BLaER1 treated with 17β-estradiol and CSF1 and Interleukin-3, amounts not matched to agents 10 nM and 100 nM (cell line): Measurements from ENCODE around the gene ARID5B.

ENCODE experiments used
- H3K27ac ChIP-seq, 11 experiments: shearing (Covaris generic); formaldehyde crosslinking; 2 replicates each; pipeline ENCODE4 v1.8.1; 2022
- H3K27me3 ChIP-seq, 11 experiments: shearing (Covaris generic); formaldehyde crosslinking; 2 replicates each; pipeline ENCODE4 v1.8.1; 2022
- H3K36me3 ChIP-seq, 11 experiments: shearing (Covaris generic); formaldehyde crosslinking; 2 replicates each; pipeline ENCODE4 v1.8.1; 2022
- H3K4me1 ChIP-seq, 10 experiments: shearing (Covaris generic); formaldehyde crosslinking; 2 replicates each; pipeline ENCODE4 v1.8.1; 2022
- H3K4me2 ChIP-seq, 11 experiments: shearing (Covaris generic); formaldehyde crosslinking; 2 replicates each; pipeline ENCODE4 v1.8.1; 2022
- H3K4me3 ChIP-seq, 10 experiments: shearing (Covaris generic); formaldehyde crosslinking; 2 replicates each; pipeline ENCODE4 v1.8.1; 2022
- H3K9ac ChIP-seq, 11 experiments: shearing (Covaris generic); formaldehyde crosslinking; 2 replicates each; pipeline ENCODE4 v1.8.1; 2022
- H3K9me3 ChIP-seq, 11 experiments: shearing (Covaris generic); formaldehyde crosslinking; replicated peaks in 1 of 11; 2 replicates each; pipeline ENCODE4 v1.8.1; 2022
- H4K20me1 ChIP-seq, 11 experiments: shearing (Covaris generic); formaldehyde crosslinking; 2 replicates each; pipeline ENCODE4 v1.8.1; 2022
- Cebpa-rat ChIP-seq, 11 experiments: shearing (Covaris generic); IDR thresholded peaks; 2 replicates each; pipeline ENCODE4 v1.8.1; 2022

Gene ARID5B

DNA sequence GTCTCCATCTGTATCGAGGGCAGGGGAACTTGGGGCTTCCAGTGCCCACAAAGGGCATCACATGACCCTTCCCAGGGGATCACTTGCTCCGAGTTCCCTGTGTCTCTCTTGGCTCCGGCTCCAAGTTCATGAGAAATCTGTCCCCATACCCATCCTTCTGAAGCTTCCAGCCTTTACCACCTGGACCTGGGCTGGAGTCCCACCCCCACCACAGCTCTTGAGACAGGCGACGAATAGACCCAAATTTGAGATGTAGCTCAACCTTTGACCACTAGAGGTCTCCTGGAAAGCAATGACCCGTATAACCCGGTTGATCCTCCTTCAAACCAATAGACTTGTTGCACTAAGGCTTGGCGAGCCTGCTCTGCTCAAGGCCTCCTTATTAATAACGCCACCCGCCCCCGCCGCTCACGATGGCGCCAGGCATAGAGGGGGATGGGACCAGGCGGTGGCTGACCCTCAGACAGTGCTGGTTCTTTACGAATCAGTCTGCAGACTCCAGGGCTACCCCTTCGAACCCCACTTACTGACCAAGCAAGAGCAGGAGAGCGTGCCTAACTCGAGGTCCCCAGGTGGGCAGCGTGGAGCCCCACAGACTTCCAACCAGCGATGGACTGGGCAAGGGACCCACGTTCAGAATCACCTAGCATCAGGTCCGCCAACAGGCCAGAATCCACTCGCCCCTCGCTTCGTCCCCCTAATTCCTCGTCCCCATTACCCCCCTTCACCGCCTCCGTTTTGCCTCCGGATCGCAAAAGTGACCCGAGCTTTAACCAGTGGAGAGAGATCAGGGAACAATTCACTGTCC lies 4.4 kb upstream of the ARID5B start:
- H3K4me1 ChIP-seq = peaks cover 25 to 36% (median 33%) of the 10 kb centered on the region in 10 experiments
- no peaks in the 10 kb centered on the region for H3K27me3 ChIP-seq
- no peak for TF ChIP-seq Cebpa-rat (IDR thresholded peaks at IDR 0.05)
- H4K20me1 ChIP-seq = no peaks in the 10 kb centered on the region; a peak in 1 of 22 replicates
- H3K4me2 ChIP-seq = peak overlapping the region; percentile 85 to 99 (median 92)
- no peaks in the 10 kb centered on the region for H3K36me3 ChIP-seq
- peak overlapping the region; percentile 45 to 93 (median 79) for H3K4me3 ChIP-seq
- H3K9ac ChIP-seq = peak overlapping the region; percentile 96 to 100 (median 99)
- peak overlapping the region; percentile 96 to 100 (median 99) for H3K27ac ChIP-seq
- H3K9me3 ChIP-seq = no peaks in the 10 kb centered on the region

DNA sequence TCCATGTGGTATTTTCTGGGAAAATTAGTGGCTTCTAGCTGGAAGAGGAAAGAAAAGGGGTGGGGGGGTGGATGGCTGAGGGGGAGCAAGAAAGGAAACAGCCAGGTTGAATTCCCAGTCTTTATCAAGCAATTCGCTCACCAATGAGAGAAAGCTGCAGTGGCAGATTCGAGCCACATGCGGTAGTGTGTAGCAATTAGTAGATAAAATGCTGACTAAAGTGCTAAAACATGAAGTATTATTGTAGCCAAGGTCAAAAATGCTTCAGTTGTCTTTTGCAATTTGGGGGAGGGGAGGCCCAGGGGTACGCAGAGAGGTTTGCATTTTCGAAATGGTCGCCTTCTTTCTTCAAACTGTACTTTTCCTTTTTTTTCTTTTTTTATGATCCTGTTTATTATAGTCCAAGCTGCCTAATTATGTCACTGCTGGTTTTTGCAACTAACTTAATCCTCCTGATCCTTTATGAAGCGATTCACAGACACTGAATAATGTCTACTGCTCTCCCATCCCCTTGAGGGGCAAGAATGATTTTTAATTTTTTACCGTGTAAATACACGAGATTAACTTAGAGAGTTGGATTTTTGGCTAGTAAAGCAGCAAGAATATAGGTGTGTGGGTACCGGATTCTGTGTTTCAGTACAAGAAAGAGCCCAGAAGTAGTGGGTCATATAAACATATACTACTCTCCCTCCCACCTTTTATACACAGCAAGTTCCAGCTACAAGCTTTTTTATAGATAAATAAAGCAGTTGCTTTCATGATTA lies 3.6 kb upstream of the ARID5B start:
- no peak; a peak in 1 of 22 replicates for TF ChIP-seq Cebpa-rat (IDR thresholded peaks at IDR 0.05)
- Histone ChIP-seq H3K27ac (peak overlapping the region; percentile 96 to 100 (median 99)), H3K27me3 (no peaks in the 10 kb centered on the region), H3K4me3 (peak overlapping the region; percentile 73 to 98 (median 87); a peak in 19 of 20 replicates), H3K9ac (peak overlapping the region; percentile 96 to 100 (median 99)), H4K20me1 (no peaks in the 10 kb centered on the region; a peak in 1 of 22 replicates), H3K36me3 (no peaks in the 10 kb centered on the region), H3K4me1 (peaks cover 25 to 36% (median 33%) of the 10 kb centered on the region in 10 experiments), H3K4me2 (peak overlapping the region; percentile 85 to 99 (median 92)), H3K9me3 (no peaks in the 10 kb centered on the region)

DNA sequence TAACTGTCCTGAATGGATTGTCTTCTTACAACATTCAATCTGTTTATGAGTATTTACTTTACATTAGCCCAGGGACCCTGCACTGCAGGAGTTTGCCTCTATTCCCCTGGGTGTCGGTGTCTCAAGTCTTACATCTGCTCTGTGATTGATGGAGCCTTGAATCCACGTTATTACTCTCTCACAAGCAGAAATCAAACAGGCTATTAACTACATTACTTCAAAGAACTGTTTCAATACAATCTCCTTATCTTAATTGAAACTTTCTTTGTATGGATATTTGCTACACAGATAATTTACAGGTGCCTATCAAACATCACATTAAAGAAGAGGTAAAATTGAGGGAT lies 3.1 kb upstream of the ARID5B start:
- Histone ChIP-seq H3K4me1 (peaks cover 25 to 36% (median 33%) of the 10 kb centered on the region in 10 experiments), H3K4me2 (peak overlapping the region; percentile 85 to 99 (median 92)), H4K20me1 (no peaks in the 10 kb centered on the region; a peak in 1 of 22 replicates), H3K27me3 (no peaks in the 10 kb centered on the region), H3K9ac (peak overlapping the region; percentile 96 to 100 (median 99)), H3K36me3 (no peaks in the 10 kb centered on the region), H3K4me3 (peak overlapping the region; percentile 73 to 98 (median 87); a peak in 15 of 20 replicates), H3K27ac (peak overlapping the region; percentile 96 to 100 (median 99); a peak in 21 of 22 replicates), H3K9me3 (no peaks in the 10 kb centered on the region)
- TF ChIP-seq Cebpa-rat (IDR thresholded peaks at IDR 0.05) = peak in 1 of 11 experiments; percentile 41; a peak in 1 of 22 replicates

DNA sequence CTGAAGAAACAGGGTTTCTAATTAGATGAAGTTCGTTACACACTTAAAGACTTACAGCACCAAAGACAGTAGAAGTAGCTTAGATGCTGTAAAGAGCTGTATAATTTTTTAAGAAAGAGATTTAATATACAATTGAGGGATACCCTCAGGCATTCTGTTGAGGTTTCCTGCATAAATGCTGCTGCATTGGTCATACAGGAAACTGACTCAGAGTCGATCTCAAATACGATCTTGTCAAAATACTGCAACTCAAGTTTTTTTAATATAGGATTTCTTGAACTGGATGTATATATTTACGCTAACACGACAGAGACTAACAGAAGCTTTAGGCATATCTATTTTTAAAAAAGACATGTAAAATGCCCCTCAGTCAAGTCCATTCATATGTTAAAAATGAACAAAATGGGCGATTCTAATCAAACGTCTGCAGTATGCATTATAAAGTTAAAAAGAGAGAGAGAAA lies 2.4 kb upstream of the ARID5B start:
- H3K4me3 ChIP-seq = peak overlapping the region; percentile 73 to 98 (median 87)
- H3K36me3 ChIP-seq = no peaks in the 10 kb centered on the region
- peak overlapping the region; percentile 96 to 100 (median 99) for H3K9ac ChIP-seq
- H3K27ac ChIP-seq = peak overlapping the region; percentile 96 to 100 (median 99)
- H3K27me3 ChIP-seq = no peaks in the 10 kb centered on the region
- TF ChIP-seq Cebpa-rat (IDR thresholded peaks at IDR 0.05) = no peak
- peaks cover 25 to 36% (median 33%) of the 10 kb centered on the region in 10 experiments for H3K4me1 ChIP-seq
- H4K20me1 ChIP-seq = peaks cover 0 to 2% (median 0%) of the 10 kb centered on the region in 11 experiments; a peak in 3 of 22 replicates
- H3K4me2 ChIP-seq = peak overlapping the region; percentile 85 to 99 (median 92)
- H3K9me3 ChIP-seq = no peaks in the 10 kb centered on the region

DNA sequence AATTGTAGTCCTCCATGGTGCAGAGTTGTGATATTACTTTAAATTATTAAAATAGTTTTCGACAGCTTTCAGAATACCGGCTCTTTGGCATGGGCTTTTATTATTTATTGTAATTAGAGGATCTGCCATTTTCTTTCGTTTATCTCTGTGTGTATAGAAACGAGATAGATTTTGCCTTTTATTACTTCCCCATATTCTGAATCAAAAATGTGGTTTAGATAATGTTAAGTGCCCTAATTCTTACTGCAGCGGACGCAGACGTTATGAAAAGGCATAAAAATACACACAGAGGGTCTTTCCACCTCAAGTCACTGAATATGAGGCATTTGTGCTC lies 1.9 kb upstream of the ARID5B start:
- Histone ChIP-seq H3K4me3 (peak overlapping the region; percentile 73 to 98 (median 87)), H3K9ac (peak overlapping the region; percentile 96 to 100 (median 99)), H3K27me3 (no peaks in the 10 kb centered on the region), H3K27ac (peak overlapping the region; percentile 96 to 100 (median 99)), H3K4me2 (peak overlapping the region; percentile 85 to 99 (median 92)), H3K9me3 (no peaks in the 10 kb centered on the region), H3K4me1 (peaks cover 25 to 41% (median 35%) of the 10 kb centered on the region in 10 experiments), H4K20me1 (peaks cover 0 to 7% (median 0%) of the 10 kb centered on the region in 11 experiments; a peak in 4 of 22 replicates), H3K36me3 (no peaks in the 10 kb centered on the region)
- TF ChIP-seq Cebpa-rat (IDR thresholded peaks at IDR 0.05) = no peak

DNA sequence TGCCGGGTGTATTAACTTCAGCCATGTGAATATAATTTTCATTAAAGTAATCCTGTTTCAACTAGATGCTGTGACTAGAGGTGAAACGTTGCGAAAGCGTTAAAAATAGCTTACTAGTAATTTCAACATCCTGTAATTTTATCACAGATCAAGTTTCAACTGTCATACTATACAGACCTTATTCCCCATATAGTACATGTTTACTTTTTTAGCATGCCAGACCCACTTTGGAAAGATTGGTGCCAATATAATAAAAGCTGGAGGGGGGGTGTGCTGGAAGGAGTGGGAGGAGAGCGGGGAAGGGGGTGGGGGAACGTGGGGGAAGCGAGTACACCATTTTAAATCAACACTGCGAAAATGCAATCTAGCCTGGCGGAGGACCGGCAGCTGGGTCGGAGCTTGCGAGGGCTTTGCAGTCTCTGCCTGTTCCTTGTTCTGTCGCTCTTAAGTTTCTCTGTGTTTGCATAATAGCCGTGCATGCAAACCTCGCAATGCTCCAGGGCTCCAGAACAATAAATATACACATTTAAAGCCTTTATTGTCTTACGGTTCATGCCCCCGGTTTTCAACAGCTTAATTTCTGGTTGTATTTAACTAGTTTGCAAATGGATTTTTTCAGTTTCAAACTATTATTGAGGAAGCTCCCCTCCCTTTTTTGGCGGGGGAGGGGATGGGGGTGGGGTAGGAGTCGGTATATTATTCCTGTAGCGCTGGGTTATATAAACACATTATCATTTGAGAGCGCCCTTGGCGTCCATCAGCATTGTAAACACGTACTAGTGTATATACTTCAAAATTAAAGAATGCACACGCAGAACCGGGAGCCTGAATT lies 1.3 kb upstream of the ARID5B start:
- H3K27me3 ChIP-seq = no peaks in the 10 kb centered on the region
- H3K4me3 ChIP-seq = peak overlapping the region; percentile 73 to 98 (median 87)
- no peaks in the 10 kb centered on the region for H3K9me3 ChIP-seq
- peak overlapping the region; percentile 96 to 100 (median 99) for H3K9ac ChIP-seq
- peaks cover 27 to 46% (median 40%) of the 10 kb centered on the region in 10 experiments for H3K4me1 ChIP-seq
- peak in 4 of 11 experiments; percentile 56 to 86 (median 75); a peak in 10 of 22 replicates for TF ChIP-seq Cebpa-rat (IDR thresholded peaks at IDR 0.05)
- H4K20me1 ChIP-seq = peaks cover 0 to 13% (median 0%) of the 10 kb centered on the region in 11 experiments; a peak in 9 of 22 replicates
- H3K27ac ChIP-seq = peak overlapping the region; percentile 96 to 100 (median 99)
- peak overlapping the region; percentile 85 to 99 (median 92) for H3K4me2 ChIP-seq
- H3K36me3 ChIP-seq = no peaks in the 10 kb centered on the region

DNA sequence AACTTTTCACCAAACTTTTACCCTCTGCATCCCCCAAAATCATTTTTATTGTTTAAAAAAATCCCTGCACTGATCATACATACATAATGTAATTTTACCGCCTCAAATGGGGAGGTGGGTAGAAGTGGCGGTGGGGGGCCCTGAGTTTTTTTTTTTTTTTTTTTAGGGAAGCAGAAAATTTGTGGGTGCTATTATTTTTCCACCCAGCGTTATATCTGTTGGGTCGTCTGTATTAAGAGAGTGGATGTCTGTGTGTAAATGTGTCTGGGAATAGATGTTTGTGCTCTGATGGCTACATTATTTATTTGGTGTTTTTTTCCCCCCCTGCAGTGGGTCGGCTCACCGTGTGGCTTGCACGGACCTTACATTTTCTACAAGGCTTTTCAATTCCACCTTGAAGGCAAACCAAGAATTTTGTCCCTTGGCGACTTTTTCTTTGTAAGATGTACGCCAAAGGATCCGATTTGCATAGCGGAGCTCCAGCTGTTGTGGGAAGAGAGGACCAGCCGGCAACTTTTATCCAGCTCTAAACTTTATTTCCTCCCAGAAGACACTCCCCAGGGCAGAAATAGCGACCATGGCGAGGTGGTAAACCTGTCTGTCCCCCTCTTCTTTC lies 438 bp downstream of the ARID5B start:
- Histone ChIP-seq H3K4me3 (peak overlapping the region; percentile 73 to 98 (median 87)), H3K27ac (peak overlapping the region; percentile 96 to 100 (median 99)), H3K27me3 (no peaks in the 10 kb centered on the region), H3K4me1 (peaks cover 32 to 57% (median 48%) of the 10 kb centered on the region in 10 experiments), H3K4me2 (peak overlapping the region; percentile 38 to 94 (median 64); a peak in 21 of 22 replicates), H3K36me3 (peaks cover 7 to 17% (median 14%) of the 10 kb centered on the region in 11 experiments; a peak in 20 of 22 replicates), H3K9ac (peak overlapping the region; percentile 96 to 100 (median 99)), H3K9me3 (peaks cover 0 to under 1% (median 0%) of the 10 kb centered on the region in 11 experiments; a peak in 2 of 22 replicates), H4K20me1 (peaks cover 0 to 29% (median 0%) of the 10 kb centered on the region in 11 experiments; a peak in 10 of 22 replicates)
- no peak for TF ChIP-seq Cebpa-rat (IDR thresholded peaks at IDR 0.05)
